Adrenal gland (tissue), 12 donors: ENCODE results near the gene MTG2. TPM values are rescaled to one million over a fixed set of nuclear protein-coding genes. Genes with fewer than 3 reads are reported as not detected.

ENCODE experiments used
- DNase-seq, 7 donors: peaks; one replicate each; pipeline ENCODE4 v3.0.0-alpha.2; 2019 to 2020
- H3K27ac ChIP-seq, 5 donors: fragments of 200-600 bp; sonication (generic) in 4 of 5; 1 replicate in 3 of 5; 2 replicates in 2 of 5; pipeline versions ENCODE4 v1.5.1 to v1.8.0; 2016 to 2020; ENCODE audit warnings: mild to moderate bottlenecking in 1 of 5
- H3K27me3 ChIP-seq: fragments of 200-600 bp; 2 replicates; pipeline ENCODE4 v1.8.0; 2021
- H3K36me3 ChIP-seq, 2 donors: fragments of 200-600 bp; replicated peaks in 1 of 2; 1 replicate in 1 of 2; 2 replicates in 1 of 2; pipeline versions ENCODE4 v1.5.1 to v1.8.0; 2018 to 2022
- H3K4me1 ChIP-seq, 2 donors: fragments of 200-600 bp; replicated peaks in 1 of 2; 1 replicate in 1 of 2; 2 replicates in 1 of 2; pipeline versions ENCODE4 v1.5.1 to v1.8.0; 2018 to 2021
- H3K4me3 ChIP-seq, 4 donors: fragments of 200-600 bp; sonication (generic) in 3 of 4; one replicate each; pipeline ENCODE4 v1.5.1; 2016 to 2018
- H3K9me3 ChIP-seq, 3 donors: fragments of 200-600 bp; sonication (generic) in 1 of 3; replicated peaks in 1 of 3; 1 replicate in 2 of 3; 2 replicates in 1 of 3; pipeline versions ENCODE4 v1.5.1 to v1.8.0; 2016 to 2021
- POLR2A ChIP-seq, 2 donors: fragments of 450-650 bp; IDR thresholded peaks; one replicate each; pipeline ENCODE4 v1.6.1; 2017; ENCODE audit warnings: antibody characterized with exemption in 2 of 2, mild to moderate bottlenecking in 2 of 2, moderate library complexity in 1 of 2
- WGBS, 4 donors: extraction: QIAGEN DNeasy Blood & Tissue Kit in 2 of 4; methylation state at CpG; one replicate each; pipeline versions ENCODE4 v1.1.5 to v1.1.7; 2013 to 2017; 5-methylcytosine and 5-hydroxymethylcytosine counted together
- intact Hi-C, 2 donors: fragments of 100-400 bp; cut with DNase I; formaldehyde crosslinking; loops; one replicate each; pipeline versions ENCODE4 v1.14.1 to v1.15.0; 2022 to 2023
- polyA plus RNA-seq, 3 donors: library from polyadenylated mRNA; stranded (reverse); fragments of 200-250 nt in 2 of 3; fragments of 350-450 nt in 1 of 3; fragmentation: Illumina TruSeq in 1 of 3; extraction: RNeasy Lipid Tissue Mini Kit (QIAGEN cat#74804) in 1 of 3; gene quantifications; one replicate each; pipeline ENCODE4 v1.2.3, GENCODE V29; 2013 to 2014
- total RNA-seq, 9 donors: library from RNA; depleted of rRNA in 4 of 9; stranded (reverse); fragments of >200 nt in 4 of 9; fragments of 120-200 nt in 1 of 9; fragmentation: NEBNext Ultra II Directional in 1 of 9; extraction: Animal tissue kit (Norgen Biotek cat#: 25700) in 1 of 9; gene quantifications; one replicate each; pipeline versions ENCODE4 v1.1.0 to v1.2.4, GENCODE V29; 2013 to 2023
- TF ChIP-seq, protein P1 (sequence below), 6 experiments: fragments of 450-650 bp in 4 of 6; fragments of 200-600 bp in 2 of 6; sonication (generic) in 1 of 6; IDR thresholded peaks; 1 replicate in 5 of 6; 2 replicates in 1 of 6; pipeline versions ENCODE4 v1.5.1 to v1.8.0; 2016 to 2021; ENCODE audit warnings: antibody characterized with exemption in 6 of 6, mild to moderate bottlenecking in 2 of 6, moderate library complexity in 1 of 6
- donor health status: healthy with polysubstance abuse.
- donor health status: Bipolar disorder and iron deficiency.
- donor health status: DM: yes; HTN: yes; CAD: no.
- donor health status: DM: no; HTN: no; CAD: no.
- donor health status: DM: no; HTN: no; CAD: no.
- donor health status: DM: yes; HTN: yes; CAD: no.

MTG2 gene
- total and polyA plus RNA-seq, 12 donors, result 11.5 to 90.4 (median 47.2) TPM

DNA sequence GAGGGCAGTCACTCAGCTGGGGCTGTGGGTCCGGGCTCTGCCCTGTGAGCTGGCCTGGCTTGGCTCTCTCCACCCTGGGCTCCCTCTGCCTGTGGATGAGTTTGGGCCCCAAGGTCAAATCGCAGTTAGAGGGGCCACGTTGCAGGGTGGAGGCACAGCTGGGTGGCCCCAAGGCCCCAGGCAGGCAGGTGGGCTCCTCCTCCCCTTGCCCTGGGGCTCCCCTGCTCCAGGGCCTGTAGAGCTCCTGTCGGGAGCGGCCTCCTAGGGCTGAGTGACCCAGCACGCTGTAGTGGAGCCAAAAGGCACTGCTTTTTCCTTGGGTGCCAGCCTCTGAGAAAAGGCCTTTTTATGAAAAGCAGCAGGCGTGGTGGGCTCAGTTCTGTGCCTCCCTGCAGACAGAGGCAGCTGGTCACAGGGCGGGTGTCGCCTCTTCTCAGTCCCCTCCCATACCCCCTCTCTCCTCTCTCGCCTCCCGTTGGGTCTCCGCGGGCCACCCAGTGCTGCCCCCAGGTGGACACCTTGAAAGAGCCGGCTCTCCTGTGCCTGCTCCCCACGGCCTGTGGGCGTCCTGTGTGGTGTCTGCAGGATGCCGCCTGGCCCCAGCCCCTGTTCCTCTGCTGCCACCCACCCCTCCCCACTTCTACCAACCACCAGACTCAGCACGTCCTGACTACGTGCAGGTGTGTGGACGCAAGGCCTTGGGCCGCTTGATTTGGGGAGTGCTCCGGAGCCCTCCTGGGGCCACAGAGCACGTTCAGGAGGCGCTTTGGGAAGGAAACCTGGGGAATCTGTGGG lies 26.0 kb upstream of the MTG2 start:
- intact Hi-C loops, result loop anchor here in 1 of 2 donors (5.0 kb wide), 1 partner anchor 144 kb away; no protein-coding TSS in a partner anchor

DNA sequence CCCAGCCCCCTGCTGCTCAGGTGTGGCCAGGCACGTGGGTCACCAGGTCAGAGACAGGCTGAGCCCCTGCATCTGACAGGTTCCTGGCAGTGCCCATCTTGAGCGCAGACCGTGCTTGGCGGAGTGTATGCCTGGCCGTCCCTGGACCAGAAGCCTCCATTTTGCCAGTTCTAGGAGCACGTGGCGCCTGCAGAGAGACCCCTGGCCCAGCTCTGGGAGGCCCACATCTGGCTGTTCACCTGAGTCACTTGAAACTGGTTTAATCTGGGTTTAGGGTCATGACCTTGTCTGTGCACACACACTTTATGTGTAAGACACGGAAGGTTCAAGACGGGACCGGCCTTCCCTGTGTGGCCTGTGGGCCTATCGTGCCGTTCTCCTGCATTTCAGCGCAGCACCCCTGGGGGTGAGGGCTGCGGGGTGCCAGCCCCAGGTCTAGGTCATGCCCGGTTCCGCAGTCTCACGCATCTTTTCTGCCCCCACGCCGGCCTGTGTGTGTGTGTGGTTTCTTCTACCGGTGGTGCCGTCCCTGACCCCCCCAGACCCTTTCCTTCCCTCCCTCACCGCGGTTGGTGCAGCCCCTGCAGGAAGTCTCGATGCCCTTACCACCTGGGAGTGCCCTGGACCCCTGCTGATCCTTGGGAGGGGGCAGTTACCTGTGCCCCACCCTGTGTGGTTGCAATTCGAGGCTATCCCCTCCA lies 25.3 kb upstream of the MTG2 start:
- Histone ChIP-seq H3K36me3 (peaks cover 0 to 15% of the 10 kb centered on the region in 2 donors), H3K27me3 (no peaks in the 10 kb centered on the region), H3K4me1 (peaks cover 7 to 12% of the 10 kb centered on the region in 2 donors), H3K27ac (no peak overlapping the region), H3K4me3 (no peak overlapping the region), H3K9me3 (no peaks in the 10 kb centered on the region)
- intact Hi-C loops, result loop anchor here in 1 of 2 donors (5.0 kb wide), 1 partner anchor 145 kb away; no protein-coding TSS in a partner anchor
- 83 to 93% (median 86%) methylated on average over 15 to 25 of the region's 25 CpGs for WGBS, 4 donors
- no peak for TF ChIP-seq POLR2A (IDR thresholded peaks at IDR 0.05)
- DNase-seq, result no peak

More for the DNA sequence above, 26.0 kb upstream of the MTG2 start:
- Histone ChIP-seq H3K36me3 (peaks cover 0 to 9% of the 10 kb centered on the region in 2 donors), H3K27me3 (no peaks in the 10 kb centered on the region), H3K4me1 (peaks cover 7 to 12% of the 10 kb centered on the region in 2 donors), H3K9me3 (no peaks in the 10 kb centered on the region), H3K4me3 (no peak overlapping the region), H3K27ac (peak overlapping the region in 2 of 5 donors; percentile 13 to 22)
- DNase-seq, result peak; percentile 63 to 80 (median 78)
- 41 to 66% (median 43%) methylated on average over 7 to 24 of the region's 24 CpGs for WGBS, 4 donors
- TF ChIP-seq, protein P1, sequence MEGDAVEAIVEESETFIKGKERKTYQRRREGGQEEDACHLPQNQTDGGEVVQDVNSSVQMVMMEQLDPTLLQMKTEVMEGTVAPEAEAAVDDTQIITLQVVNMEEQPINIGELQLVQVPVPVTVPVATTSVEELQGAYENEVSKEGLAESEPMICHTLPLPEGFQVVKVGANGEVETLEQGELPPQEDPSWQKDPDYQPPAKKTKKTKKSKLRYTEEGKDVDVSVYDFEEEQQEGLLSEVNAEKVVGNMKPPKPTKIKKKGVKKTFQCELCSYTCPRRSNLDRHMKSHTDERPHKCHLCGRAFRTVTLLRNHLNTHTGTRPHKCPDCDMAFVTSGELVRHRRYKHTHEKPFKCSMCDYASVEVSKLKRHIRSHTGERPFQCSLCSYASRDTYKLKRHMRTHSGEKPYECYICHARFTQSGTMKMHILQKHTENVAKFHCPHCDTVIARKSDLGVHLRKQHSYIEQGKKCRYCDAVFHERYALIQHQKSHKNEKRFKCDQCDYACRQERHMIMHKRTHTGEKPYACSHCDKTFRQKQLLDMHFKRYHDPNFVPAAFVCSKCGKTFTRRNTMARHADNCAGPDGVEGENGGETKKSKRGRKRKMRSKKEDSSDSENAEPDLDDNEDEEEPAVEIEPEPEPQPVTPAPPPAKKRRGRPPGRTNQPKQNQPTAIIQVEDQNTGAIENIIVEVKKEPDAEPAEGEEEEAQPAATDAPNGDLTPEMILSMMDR (IDR thresholded peaks at IDR 0.05), result peak; percentile 65 to 74 (median 72)
- no peak for TF ChIP-seq POLR2A (IDR thresholded peaks at IDR 0.05)

DNA sequence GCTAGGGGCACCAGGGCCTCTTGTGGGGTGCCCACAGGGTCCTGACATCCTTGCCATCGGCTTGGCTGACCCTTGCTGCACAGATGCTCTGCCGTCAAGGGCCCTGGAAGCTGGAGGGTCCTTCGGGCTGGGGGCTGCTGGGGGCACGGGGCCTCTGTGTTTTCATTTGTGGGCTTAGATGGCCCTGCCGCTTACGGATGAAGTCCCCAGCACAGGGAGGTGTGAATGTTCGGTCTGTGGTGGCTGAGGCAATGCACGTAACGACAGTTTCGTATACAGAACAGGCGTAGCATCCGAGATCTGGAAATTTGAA lies 24.8 kb upstream of the MTG2 start:
- H3K4me3 ChIP-seq, result no peak overlapping the region
- no peak for TF ChIP-seq POLR2A (IDR thresholded peaks at IDR 0.05)
- TF ChIP-seq, protein P1 (IDR thresholded peaks at IDR 0.05), result no peak
- H3K27ac ChIP-seq, result no peak overlapping the region
- peaks cover 7 to 12% of the 10 kb centered on the region in 2 donors for H3K4me1 ChIP-seq
- no peaks in the 10 kb centered on the region for H3K9me3 ChIP-seq
- peaks cover 0 to 20% of the 10 kb centered on the region in 2 donors for H3K36me3 ChIP-seq
- DNase-seq, result no peak
- WGBS, 4 donors, result 93 to 97% (median 95%) methylated on average over 9 to 12 of the region's 12 CpGs
- intact Hi-C loops, result loop anchor here in 1 of 2 donors (5.0 kb wide), 1 partner anchor 146 kb away; no protein-coding TSS in a partner anchor
- H3K27me3 ChIP-seq, result no peaks in the 10 kb centered on the region

DNA sequence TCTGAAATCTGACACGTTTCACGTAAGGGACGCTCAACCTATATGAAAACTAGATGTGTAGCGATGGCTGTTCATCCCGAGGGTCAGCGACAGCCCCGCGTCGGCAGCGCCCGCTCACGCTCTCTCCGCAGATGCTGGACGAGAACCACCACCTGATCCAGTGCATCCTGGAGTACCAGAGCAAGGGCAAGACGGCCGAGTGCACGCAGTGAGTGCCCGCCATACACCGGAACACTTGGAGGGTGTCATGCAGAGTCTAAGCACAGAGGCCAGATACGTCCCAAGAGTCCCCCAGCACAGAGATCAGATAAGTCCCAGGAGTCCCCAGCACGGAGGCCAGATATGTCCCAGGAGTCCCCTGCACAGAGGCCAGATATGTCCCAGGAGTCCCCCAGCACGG lies 24.3 kb upstream of the MTG2 start:
- Histone ChIP-seq H3K27me3 (no peaks in the 10 kb centered on the region), H3K4me3 (no peak overlapping the region), H3K36me3 (peaks cover 0 to 24% of the 10 kb centered on the region in 2 donors), H3K9me3 (no peaks in the 10 kb centered on the region), H3K27ac (no peak overlapping the region), H3K4me1 (peaks cover 7 to 12% of the 10 kb centered on the region in 2 donors)
- intact Hi-C loops, result loop anchor here in 1 of 2 donors (5.0 kb wide), 1 partner anchor 146 kb away; no protein-coding TSS in a partner anchor
- 91 to 97% (median 94%) methylated on average over 20 to 22 of the region's 22 CpGs for WGBS, 4 donors
- DNase-seq, result no peak
- TF ChIP-seq, protein P1 (IDR thresholded peaks at IDR 0.05), result no peak
